ENCODE data around the gene CTTNBP2NL.
"Not testable (repeated sequence)": the region's sequence is repeated elsewhere in the genome, so short reads cannot be mapped to it uniquely, and the experiment has no call there.

CTTNBP2NL gene

DNA sequence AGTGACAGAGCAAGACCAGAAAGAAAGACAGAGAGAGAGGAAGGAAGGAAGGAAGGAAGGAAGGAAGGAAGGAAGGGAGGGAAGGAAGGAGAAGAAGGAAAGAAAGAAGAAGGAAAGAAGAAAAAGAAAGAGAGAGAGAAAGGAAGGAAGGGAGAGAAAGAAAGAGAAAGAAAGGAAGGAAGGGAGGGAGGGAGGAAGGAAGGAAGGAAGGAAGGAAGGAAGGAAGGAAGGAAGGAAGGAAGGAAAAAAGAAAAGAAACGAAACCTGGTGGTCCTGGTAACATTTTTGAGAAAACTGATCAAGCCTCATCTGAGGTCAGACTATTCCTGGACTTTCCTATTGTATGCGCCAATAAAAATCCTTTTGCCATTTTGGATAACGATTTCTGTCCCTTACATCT, 8.2 kb upstream of the CTTNBP2NL start:
- DNase-seq = no peak

DNA sequence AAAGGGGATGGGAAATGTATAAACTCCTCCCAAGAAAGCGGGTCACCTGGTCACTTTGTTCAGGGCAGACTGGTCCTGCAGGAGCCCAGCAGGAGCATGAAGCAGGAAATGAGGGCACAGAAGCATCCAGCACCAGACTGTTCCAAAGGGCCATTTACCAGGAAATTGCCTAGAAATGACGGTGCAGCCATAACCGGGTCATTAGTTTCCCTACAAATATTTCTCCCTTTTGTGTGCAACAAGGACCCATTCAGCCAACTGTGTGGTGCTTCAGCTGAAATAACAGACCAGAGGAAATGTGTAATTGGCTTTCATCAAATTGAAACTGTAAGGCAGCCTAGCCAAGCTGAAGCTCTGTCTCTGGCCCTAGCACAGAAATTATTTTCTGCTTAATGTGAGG, 7.6 kb upstream of the CTTNBP2NL start:
- no peak for DNase-seq

DNA sequence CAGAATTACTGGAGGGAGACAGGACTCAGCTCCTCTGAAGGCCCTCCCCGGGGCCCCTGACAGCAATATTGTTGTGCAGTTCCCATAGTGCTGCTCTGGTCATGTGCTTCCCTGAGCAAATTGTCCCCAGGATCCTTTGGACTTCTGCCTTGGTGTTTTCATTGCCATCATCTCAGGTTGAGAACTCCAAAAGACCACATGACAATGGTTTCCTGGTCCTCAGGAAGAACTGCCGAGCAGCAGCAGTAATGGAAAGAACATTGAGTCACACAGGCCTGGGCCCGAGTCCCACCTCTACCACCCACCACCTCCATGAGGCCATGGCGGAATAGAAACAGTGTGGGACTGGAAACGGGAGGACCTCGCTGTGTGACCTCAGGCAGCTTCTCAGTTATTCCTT, 6.3 kb upstream of the CTTNBP2NL start:
- DNase-seq = no peak

DNA sequence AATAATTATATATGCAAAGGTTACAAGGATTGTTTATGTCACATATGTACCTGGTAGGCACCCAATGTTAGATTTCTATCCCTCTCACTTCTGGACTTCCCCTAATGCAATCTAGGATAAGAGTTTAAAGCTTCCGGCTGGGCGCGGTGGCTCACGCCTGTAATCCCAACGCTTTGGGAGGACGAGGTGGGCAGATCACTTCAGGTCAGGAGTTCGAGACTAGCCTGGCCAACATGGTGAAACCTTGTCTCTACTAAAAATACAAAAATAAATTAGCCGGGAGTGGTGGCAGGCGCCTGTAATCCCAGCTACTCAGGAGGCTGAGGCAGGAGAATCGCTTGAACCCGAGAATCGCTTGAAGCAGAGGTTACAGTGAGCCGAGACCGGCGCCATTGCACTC, 5.7 kb upstream of the CTTNBP2NL start:
- DNase-seq = not testable (repeated sequence)

DNA sequence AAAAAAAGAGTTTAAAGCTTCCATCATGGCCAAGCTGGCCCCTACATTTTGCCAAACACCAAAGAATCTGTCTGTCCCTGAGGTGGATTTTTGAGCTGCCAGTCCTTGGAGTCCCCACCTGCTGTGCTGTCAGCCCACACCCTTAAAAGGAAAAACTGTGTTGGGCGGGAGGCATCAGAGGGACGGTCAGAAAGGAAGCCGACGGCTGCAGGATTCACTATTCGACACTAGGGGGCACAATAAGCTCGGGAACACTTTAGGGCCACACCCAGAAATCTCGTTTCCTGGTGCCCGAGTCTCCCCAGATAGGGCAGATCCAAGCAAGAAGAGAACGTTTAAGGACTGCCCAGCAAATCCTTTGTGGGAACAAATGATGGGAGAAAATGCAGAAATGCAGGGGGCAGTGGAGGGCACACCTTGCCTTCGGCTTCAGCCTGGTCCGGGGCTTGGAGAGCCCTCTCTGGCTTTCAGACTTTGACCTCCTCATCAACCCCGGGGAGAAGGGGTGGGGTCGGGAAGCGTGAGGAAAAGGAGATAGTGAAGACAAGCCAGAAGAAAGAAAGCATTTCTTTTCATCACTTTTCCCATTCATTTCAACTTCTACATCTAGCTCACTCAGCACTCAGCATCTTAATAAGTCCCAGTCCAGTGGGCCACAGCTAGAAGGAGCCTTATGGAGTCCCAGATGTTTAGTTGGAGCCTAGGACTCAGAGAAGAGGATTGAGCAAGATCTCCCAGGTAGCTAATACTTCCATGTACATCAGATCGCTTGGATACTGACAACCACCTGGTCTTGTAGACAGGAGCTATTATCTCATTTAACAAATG, 5.0 kb upstream of the CTTNBP2NL start:
- peak; percentile 68 for DNase-seq

DNA sequence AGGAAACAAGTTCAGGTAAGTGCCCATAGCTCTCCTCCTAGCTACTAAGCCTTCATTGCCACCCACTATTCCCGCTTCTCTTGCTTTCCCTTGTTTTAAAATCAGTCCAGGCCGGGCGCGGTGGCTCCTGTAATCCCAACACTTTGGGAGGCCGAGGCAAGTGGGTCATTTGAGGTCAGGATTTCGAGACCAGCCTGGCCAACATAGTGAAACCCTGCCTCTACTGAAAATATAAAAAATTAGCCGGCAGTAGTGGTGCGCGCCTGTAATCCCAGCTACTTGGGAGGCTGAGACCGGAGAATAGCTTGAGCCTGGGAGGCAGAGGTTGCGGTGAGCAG, 4.4 kb upstream of the CTTNBP2NL start:
- no peak for DNase-seq

DNA sequence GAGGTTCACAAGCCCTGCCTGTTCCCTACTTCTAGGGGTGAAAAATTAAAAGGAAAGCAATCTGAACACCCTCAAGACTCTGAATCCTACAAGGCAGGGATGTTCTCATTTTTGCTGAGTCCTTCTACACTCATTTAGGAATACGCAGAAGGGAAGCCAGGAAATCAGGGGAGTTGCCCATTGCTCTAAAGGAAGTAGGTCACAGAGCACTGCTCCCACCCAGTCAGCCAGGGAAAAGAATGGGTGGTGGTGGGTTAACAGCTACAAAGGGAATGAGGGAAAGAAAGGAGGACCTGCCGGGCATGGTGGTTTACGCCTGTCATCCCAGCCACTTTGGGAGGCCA, 2.4 kb upstream of the CTTNBP2NL start:
- DNase-seq = no peak

DNA sequence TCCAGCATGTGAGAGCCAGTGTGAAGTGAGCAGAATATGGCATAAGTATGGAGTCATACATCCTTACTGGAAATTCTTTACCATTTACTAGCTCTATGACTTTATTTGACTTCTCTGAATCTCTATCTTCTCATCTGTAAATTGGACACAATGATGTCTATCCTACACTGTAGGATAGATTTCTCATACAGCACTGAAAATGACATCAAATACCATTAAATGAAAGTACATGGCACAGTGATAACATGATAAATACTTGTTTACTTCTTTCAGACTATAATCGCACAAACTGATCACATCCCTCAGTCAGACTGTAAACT, 1.3 kb upstream of the CTTNBP2NL start:
- no peak for DNase-seq

DNA sequence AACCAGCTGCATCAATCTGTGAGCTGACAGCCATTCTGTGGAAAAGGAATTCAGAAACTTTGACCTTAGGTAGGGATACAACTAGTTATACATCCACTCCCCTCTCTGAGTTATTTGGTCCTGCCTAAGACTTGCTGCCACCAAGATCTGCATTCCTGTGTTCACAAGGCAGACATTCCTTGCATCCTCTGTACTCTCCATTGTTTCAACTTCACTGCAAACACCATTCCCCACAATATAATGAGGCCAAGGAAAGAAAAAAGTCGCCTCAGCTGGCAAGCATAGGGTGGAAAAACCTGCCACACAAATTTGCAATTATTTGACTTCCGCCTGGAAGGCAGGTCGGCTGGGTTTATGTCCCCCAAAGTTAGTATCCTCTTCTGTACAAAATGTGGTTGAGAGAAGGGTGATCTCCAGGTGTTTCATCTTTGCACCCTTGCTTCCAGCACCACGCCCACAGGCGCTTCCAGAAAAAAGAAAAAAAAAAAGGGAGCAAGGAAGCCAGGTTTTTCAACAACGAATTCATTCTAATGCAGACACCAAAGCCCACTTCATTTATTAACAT, 676 bp upstream of the CTTNBP2NL start:
- no peak for DNase-seq

DNA sequence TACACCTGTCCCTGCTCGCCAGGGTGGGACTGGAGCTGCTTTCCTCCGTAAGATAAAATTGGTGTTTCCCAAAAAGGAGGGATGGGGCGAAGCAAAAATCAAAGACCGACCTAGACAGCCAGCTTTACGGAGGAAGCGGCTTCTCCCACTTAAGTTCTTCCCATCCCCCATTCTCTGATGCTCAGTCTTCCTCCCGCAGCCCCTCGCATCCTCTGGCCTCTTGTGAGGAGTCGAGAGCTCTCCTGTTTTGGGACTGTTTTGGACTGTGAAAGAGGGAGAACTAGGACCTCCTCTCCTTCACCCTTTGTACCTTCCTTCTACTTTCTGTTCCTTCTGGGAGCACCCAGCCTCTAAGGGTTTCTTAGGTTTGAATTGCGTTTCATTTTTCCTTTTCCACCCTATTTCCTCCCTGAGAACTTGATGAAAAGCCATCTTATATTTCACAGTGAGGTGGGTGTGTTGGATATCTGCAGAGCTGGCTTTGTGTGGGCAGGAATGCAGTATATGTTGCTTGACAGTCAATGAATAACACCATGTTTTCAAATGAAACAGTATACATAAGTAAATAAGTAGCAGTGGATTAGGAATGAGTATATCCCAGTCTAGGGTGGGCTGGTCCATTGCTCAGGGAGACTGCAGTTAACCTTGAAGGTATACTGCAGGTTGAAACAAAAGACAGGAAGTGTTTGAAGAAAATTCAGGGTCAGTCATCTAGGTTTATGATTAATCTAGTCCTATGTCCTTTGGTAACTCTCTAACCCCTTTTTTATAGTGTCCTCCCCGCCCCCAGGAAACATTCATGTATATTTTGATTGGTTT, 848 bp downstream of the CTTNBP2NL start:
- DNase-seq = no peak

DNA sequence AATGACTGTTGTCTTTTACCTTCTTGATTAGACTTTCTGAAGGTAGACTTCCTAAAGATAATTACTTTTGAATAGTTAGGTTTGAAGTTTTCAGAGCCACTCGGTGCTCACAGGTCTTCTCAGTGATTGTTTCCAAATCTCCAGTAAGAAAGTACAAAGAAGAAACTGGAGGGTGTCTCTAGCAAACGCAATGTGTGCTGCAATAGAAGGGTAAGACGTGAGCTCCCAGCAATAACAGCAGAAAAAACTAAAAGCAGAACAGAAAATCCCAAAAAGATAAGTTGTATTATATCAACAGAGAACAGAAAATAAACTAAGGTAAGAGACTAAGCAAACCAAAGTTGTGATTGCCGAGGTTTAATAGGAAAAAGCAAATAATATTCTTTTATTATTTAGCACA, 1.8 kb downstream of the CTTNBP2NL start:
- no peak for DNase-seq

DNA sequence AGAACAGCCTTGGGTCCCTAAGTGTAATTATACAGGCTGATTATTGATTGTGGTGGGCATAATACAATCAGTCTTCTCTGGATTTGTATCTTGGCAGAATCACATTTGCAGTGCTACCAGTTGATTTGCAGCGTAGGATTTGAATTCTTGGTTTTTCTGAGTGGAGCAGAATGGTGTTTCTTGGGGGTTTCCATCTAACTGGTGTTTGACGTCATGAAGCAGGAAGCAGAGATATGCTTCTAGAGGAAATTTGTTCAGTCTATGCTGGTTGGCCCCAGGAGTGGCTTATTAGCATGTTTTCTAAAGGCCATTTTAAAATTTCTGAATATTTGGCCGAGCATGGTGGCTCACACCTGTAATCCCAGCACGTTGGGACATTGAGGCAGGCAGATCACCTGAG, 3.4 kb downstream of the CTTNBP2NL start:
- no peak for DNase-seq

DNA sequence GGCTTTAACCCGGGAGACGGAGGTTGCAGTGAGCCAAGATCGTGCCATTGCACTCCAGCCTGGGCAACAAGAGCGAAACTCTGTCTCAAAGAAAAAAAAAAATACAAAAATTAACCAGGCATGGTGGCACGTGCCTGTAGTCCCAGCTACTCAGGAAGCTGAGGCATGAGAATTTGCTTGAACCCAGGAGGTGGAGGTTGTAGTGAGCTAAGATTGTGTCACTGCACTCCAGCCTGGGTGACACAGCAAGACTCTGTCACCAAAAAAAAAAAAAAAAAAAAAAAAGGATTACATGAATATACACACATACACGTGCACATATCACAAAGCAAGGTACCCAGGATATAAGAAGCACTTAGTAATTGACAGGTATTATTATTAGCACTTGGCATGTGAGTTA, 4.7 kb downstream of the CTTNBP2NL start:
- DNase-seq = not testable (repeated sequence)

DNA sequence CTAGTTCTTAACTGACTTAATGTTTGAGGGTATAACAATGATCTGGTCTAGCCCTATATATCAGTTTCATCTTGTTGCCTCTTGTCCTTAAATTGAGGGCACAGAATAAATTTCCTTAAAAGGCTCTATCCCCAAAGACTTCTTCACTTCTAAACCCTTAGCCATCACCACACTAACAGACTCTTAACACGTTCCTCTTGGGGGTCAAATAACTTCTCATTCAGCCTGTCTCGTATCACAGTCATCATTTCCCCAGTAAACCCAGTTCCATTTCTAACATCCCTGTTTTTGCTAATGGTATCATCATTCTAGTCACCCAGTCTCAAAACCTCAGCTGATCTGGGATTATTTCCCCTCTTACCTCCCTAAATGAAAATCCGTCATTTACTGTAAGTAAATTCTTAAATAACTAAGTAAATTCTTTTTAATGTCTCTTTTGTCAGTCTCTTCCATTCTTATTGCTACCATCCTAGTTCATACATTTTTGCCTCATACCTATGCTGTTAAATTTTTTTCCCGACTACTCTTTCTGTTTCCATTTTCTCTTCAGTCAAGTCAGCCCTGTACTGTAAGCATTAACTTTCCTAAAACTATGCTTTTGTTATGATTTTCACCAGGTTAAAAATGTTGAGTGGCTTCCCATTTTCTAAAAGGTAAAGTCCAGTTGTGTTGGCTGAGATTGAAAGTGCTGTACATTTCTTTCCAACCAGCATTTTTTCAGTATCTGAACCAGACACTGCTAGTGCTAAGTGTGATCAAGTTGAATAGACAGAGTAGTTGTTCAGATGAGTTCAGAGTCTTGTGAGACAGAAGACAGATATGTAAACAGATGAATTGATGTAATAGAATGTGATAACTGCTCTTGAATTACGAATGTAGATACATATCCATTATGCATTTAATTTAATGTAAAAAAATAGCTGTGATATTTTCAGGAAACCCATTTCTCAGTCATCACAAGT, 6.9 kb downstream of the CTTNBP2NL start:
- no peak for DNase-seq

DNA sequence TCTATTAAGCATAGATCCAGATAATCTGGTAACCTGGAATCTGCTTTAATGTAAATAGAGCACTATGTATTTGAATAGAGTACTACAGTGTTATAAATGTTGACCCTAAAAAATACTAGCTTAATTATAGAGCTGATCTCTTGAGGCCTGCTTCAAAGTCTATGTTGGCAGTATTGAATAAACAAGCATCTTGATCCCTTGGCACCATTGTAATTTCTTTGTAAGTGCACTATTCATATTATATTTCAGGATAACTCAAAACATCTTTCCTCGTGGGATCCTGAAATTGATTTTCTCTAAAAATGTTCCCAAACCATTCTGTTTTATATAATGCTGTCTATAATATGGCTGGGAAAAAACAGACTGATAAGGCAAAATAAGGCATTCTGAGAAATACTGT, 10.8 kb downstream of the CTTNBP2NL start:
- no peak for DNase-seq

DNA sequence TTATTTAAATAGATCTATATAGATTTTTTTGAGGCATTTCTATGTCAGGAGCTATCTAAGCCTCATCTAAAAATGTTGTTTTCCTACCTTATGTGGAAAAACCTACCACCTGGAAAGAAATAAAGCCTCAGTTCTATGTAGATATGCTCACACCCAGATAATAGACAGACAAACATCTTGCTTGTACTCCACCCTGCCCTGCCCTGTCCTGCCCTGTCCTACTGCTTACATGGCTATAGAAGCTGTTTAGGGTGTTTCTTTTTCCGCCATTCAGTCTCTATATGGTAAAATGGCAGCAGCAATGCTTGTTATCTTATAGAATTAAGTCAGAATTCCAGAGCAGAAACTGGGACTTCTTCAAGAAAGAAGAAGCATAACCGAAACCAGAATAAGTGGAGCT, 13.4 kb downstream of the CTTNBP2NL start:
- no peak for DNase-seq

DNA sequence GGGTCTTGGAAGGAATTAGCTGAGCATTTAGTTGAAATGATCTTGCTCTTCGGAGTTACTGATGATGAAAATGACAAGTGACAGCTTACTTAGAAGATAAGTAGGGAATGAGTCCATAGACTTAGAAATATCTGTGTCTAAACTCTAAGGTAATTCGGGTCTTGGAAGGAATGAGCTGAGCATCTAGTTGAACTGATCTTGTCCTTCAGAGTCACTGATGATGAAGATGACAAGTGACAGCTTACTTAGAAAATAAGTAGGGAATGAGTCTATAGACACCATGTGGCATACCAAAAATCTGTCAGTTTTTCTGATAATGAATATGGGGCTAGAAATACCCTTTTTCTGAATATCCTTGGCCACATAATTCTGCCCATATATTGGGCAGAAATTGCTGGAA, 14.7 kb downstream of the CTTNBP2NL start:
- no peak for DNase-seq

DNA sequence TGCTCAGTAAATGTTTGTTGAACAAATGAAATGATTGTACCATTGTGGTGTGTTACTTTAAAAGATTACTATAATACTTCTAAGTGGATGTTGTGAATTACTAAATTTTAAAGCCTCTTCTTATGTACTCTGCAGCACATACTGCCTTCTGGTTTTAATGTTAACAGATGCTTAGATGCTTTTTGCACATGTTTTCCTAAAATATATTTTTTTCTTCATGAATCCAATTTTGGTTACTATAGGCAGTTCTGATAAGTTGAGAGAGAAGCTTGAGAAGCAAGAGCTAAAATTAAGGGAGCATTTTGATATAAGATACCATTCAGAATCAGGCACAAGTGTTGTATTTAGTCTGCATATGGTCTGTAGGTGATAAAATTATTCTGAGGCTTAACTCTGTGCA, 21.3 kb downstream of the CTTNBP2NL start:
- DNase-seq = no peak

DNA sequence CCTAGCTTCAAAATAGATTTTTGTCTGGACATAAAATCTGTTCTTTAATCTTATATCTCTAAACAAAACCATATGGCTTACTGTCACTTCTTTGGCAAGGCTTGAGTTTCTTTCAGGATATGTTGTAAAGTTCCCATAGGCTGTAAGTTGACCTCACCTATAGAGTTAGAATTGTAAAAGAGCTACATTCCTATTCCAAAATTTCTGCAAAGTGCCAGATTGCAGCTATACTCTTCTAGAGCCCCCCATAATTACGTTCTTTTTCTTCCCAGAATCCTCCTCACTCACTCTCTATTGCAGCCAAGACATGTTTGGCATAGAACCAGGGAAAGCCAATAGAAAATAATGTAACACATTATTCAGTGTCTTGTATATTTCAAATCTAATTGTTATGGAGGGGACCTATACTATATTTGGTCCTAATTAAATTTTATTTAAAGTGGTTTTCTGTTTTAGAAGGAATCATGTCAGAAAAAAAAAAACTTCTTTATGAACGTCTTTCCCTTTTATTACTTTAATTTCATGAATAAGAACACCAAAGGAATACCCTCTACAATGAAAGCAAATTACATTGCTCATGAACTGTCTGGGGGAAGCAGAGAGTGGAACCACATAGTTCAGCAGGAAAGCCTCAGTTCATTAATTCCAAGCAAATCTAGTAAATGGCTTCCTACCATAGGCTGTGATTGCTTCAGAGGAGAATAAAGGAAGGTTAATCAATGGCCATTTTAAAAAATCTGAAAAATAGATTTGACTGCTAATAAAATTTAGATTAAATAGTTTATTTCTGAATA, 22.3 kb downstream of the CTTNBP2NL start:
- DNase-seq = no peak

DNA sequence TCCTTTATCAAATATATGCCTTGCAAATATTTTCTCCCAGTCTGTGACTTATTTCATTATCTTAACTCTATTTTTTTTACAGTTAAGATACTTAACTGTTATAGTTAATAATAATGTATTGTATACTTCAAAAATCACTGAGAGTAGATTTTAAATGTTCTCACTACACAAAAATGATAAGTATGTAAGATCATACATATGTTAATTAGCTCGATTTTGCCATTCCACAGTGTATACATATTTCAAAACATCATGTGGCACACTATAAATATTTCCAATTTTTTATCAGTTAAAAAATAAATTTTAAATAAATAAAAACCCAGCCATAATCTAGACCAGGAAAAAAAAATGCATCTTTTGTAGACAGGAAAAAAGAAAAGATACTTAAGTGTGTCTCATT, 27.2 kb downstream of the CTTNBP2NL start:
- no peak for DNase-seq

DNA sequence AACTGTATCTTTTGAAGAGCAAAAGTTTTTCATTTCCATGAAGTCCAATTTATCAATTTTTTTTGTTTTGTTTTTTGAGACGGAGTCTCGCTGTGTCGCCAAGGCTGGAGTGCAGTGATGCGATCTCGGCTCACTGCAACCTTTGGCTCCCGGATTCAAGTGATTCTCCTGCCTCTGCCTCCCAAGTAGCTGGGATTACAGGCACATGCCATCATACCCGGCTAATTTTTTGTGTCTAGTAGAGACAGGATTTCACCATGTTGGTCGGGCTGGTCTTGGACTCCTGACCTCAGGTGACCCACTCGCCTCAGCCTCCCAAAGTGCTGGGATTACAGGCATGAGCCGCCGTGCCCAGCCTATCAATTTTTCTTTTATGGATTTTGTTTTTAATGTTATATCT, 27.7 kb downstream of the CTTNBP2NL start:
- DNase-seq = not testable (repeated sequence)

DNA sequence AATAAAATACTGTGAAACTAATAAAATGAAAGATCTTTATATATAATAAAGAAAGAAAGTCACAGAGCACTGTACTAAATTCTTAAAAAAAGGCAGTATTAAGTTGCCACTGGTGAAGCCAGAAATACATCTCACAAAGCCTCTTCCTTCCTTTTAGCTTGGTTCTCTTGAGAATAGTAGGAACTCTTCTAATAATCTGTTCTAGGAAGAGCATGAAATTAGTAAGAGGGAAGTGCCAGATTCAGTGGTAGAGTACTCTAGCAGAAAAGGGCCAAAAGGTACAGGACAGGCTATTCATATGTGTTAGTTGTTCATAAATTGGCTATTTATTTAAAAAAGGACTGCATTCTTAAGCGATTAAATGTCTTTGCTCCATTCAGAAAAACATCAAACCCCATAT, 33.7 kb downstream of the CTTNBP2NL start:
- DNase-seq = no peak
